T47D (cell line): Measurements from ENCODE around the gene ZFPL1.

Source experiments
- DNase-seq, 2 experiments: peaks; one replicate each; pipeline versions ENCODE4 v3.0.0 to v3.0.0-alpha.2; 2011 to 2012; ENCODE audit warnings: low read depth in 1 of 2, low spot score in 1 of 2
- JUND ChIP-seq: IDR thresholded peaks from 2 replicates; pipeline ENCODE4 v1.6.1; 2012; ENCODE audit warnings: low read depth
- in situ Hi-C: cut with HindIII; loops from 2 replicates; pipeline ENCODE4 v1.10.0; 2016; ENCODE audit warnings: low sequenced_read_pairs, low pct_unique_long_range_greater_than_20kb

The ZFPL1 gene

GRCh38 chr11:65053827-65054508, 30.1 kb upstream of the ZFPL1 start:
- DNase-seq, result no peak
- no peak for TF ChIP-seq JUND
- in situ Hi-C loops, result no loop called here

- in situ Hi-C loops, result no loop called here
- no peak for TF ChIP-seq JUND
- no peak for DNase-seq
Measured at GRCh38 chr11:65055538-65055937, 28.5 kb upstream of the ZFPL1 start.

- no peak for TF ChIP-seq JUND
- no peak for DNase-seq
- in situ Hi-C loops, result no loop called here
Measured at GRCh38 chr11:65056999-65057398, 27.0 kb upstream of the ZFPL1 start.

- DNase-seq, result no peak
- no peak for TF ChIP-seq JUND
- in situ Hi-C loops, result no loop called here
Measured at GRCh38 chr11:65057526-65057925, 26.5 kb upstream of the ZFPL1 start.

- DNase-seq, result no peak
Measured at GRCh38 chr11:65058012-65058411, 26.0 kb upstream of the ZFPL1 start.

GRCh38 chr11:65058419-65059054, 25.5 kb upstream of the ZFPL1 start, which contains the start of gene NAALADL1:
Gene NAALADL1 (minus strand): TSS chr11:65058553. CDS start chr11:65058521, 32 bp downstream.
- in situ Hi-C loops, result no loop called here

More at GRCh38 chr11:65058012-65058411, 26.0 kb upstream of the ZFPL1 start:
- in situ Hi-C loops, result no loop called here
- no peak for TF ChIP-seq JUND

GRCh38 chr11:65059523-65059922, 24.5 kb upstream of the ZFPL1 start:
- no peak for TF ChIP-seq JUND
- in situ Hi-C loops, result no loop called here
- DNase-seq, result no peak

More at GRCh38 chr11:65058419-65059054, 25.5 kb upstream of the ZFPL1 start, which contains the start of gene NAALADL1:
- TF ChIP-seq JUND, result no peak
- DNase-seq, result no peak

GRCh38 chr11:65059959-65060824, 23.8 kb upstream of the ZFPL1 start:
- in situ Hi-C loops, result no loop called here

GRCh38 chr11:65060913-65061408, 23.1 kb upstream of the ZFPL1 start:
- DNase-seq, result peak in 1 of 2 experiments; percentile 41
- TF ChIP-seq JUND, result no peak
- in situ Hi-C loops, result no loop called here

More at GRCh38 chr11:65059959-65060824, 23.8 kb upstream of the ZFPL1 start:
- no peak for DNase-seq
- TF ChIP-seq JUND, result no peak

- DNase-seq, result no peak
- TF ChIP-seq JUND, result no peak
- in situ Hi-C loops, result no loop called here
Measured at GRCh38 chr11:65063532-65063931, 20.5 kb upstream of the ZFPL1 start.

- no peak for TF ChIP-seq JUND
- no peak for DNase-seq
- in situ Hi-C loops, result no loop called here
Measured at GRCh38 chr11:65064847-65065240, 19.2 kb upstream of the ZFPL1 start.

GRCh38 chr11:65065851-65066250, 18.2 kb upstream of the ZFPL1 start:
- DNase-seq, result no peak
- in situ Hi-C loops, result no loop called here
- no peak for TF ChIP-seq JUND
